BJ (cell line): ENCODE data around the gene CAMK2D. TPM values are rescaled to one million over a fixed set of nuclear protein-coding genes. Genes with fewer than 3 reads are reported as not detected.

Source experiments
- CTCF ChIA-PET: fragments of 350-600 bp; formaldehyde crosslinking; extraction: SDS; loops from one replicate; lab custom pipeline; 2021; ENCODE audit warnings: antibody characterized with exemption, inconsistent platforms; lab: Yijun Ruan, JAX
- POLR2A ChIA-PET: fragments of 300-600 bp; sonication (Branson Sonifier 250); formaldehyde crosslinking; extraction: SDS; loops from one replicate; lab custom pipeline; 2021; ENCODE audit warnings: antibody characterized with exemption; lab: Charles Lee
- DNase-seq: peaks from one replicate; pipeline ENCODE4 v3.0.0-alpha.2; 2011; ENCODE audit warnings: low read depth
- H3K27me3 ChIP-seq: 2 replicates; pipeline ENCODE4 v1.6.0; 2011; ENCODE audit warnings: low read length; ENCODE audit not compliant: control insufficient read depth, insufficient read depth
- H3K36me3 ChIP-seq: 2 replicates; pipeline ENCODE4 v1.5.1; 2011; ENCODE audit warnings: low read length; ENCODE audit not compliant: control insufficient read depth, insufficient read depth
- H3K4me3 ChIP-seq: 2 replicates; pipeline ENCODE4 v1.5.1; 2011; ENCODE audit warnings: low read depth, mild to moderate bottlenecking, control low read depth, low read length
- CTCF ChIP-seq: IDR thresholded peaks from 2 replicates; pipeline ENCODE4 v1.5.1; 2011; ENCODE audit warnings: low read depth, mild to moderate bottlenecking, control low read depth, inconsistent platforms, low read length, moderate library complexity; ENCODE audit not compliant: insufficient read depth
- polyA plus RNA-seq: library from polyadenylated mRNA; depleted of rRNA; stranded (reverse); fragments of >200 nt; gene quantifications from 2 replicates; pipeline ENCODE4 v1.2.3, GENCODE V29; 2011

CAMK2D gene
- polyA plus RNA-seq, 1 experiment = 41.8 TPM

DNA sequence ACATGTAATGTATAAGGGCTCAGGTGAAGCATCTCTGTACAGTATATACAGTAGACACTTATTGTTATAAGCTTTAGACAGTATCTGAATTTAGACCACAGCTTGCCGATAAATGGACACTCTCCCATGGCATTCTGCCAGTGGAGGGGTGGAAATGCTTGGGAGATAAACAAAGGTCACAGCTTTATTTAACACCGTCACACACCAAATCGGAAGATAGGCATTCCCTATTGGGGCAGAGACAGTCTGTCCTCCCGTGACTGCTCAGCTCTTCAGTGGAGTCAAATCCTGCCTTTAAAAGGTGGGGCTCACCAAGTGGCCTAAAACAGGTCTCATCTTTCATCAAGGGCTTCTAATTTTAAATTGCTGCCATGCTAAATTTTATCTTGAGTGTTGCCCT lies 178.8 kb downstream of the CAMK2D start:
- no peak overlapping the region for H3K4me3 ChIP-seq
- no peaks in the 10 kb centered on the region for H3K27me3 ChIP-seq
- H3K36me3 ChIP-seq = no peaks in the 10 kb centered on the region
- DNase-seq = no peak
- no peak for TF ChIP-seq CTCF
- ChIA-PET POLR2A (no interaction called here), CTCF (interaction anchor here (1.5 kb wide), 1 partner anchor 14 kb away, joined by 3 read pairs; no protein-coding TSS in a partner anchor)

- Histone ChIP-seq H3K27me3 (no peaks in the 10 kb centered on the region), H3K4me3 (no peak overlapping the region), H3K36me3 (no peaks in the 10 kb centered on the region)
- CTCF ChIA-PET = interaction anchor here (0.6 to 1.9 kb wide), 2 partner anchors 12 to 121 kb away, joined by 3 to 4 read pairs; no protein-coding TSS in a partner anchor
- TF ChIP-seq CTCF = no peak
- DNase-seq = no peak
- POLR2A ChIA-PET = no interaction called here
These were observed 182.2 kb downstream of the CAMK2D start for GRCh38 chr4:113579360-113579759.

GRCh38 chr4:113576947-113577678 lies 184.4 kb downstream of the CAMK2D start:
- Histone ChIP-seq H3K27me3 (no peaks in the 10 kb centered on the region), H3K36me3 (no peaks in the 10 kb centered on the region), H3K4me3 (no peak overlapping the region)
- POLR2A ChIA-PET = interaction anchor here (0.6 kb wide), 1 partner anchor 20 kb away, joined by 3 read pairs; no protein-coding TSS in a partner anchor
- no peak for TF ChIP-seq CTCF
- CTCF ChIA-PET = interaction anchor here (1.6 kb wide), 1 partner anchor 30 kb away, joined by 4 read pairs; no protein-coding TSS in a partner anchor
- DNase-seq = no peak

GRCh38 chr4:113575401-113575800 lies 186.1 kb downstream of the CAMK2D start:
- POLR2A ChIA-PET = interaction anchor here (0.6 kb wide), 1 partner anchor 187 kb away, joined by 3 read pairs; no protein-coding TSS in a partner anchor
- Histone ChIP-seq H3K4me3 (no peak overlapping the region), H3K27me3 (no peaks in the 10 kb centered on the region), H3K36me3 (no peaks in the 10 kb centered on the region)
- no peak for DNase-seq
- CTCF ChIA-PET = interaction anchor here (1.3 kb wide), 1 partner anchor 17 kb away, joined by 4 read pairs; no protein-coding TSS in a partner anchor
- no peak for TF ChIP-seq CTCF

DNA sequence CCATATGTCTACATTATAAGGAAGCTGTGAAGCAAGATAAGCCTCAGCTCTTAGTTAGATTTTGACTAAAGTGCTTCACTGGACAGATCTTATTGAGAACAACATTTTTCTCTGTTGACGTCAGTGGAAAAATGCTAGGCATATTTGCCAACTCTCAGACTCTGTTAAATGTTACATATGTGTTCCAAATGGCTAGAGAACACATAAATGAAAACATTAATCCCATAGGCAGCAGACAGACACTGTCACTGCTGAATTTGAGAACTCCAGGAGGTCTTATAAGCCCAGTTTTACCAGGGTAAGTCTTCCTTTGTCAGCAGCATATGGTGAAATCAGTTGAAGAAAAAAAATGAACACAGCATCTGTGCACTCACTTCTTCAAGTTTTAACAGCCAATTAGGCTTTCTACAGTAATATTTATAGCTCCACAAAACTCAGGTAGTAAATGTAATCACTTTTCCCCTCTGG lies 186.9 kb downstream of the CAMK2D start:
- DNase-seq = no peak
- Histone ChIP-seq H3K36me3 (no peaks in the 10 kb centered on the region), H3K4me3 (no peak overlapping the region), H3K27me3 (no peaks in the 10 kb centered on the region)
- no peak for TF ChIP-seq CTCF
- POLR2A ChIA-PET = interaction anchor here (0.6 kb wide), 1 partner anchor 175 kb away, joined by 4 read pairs; no protein-coding TSS in a partner anchor
- CTCF ChIA-PET = interaction anchor here (1.3 kb wide), 1 partner anchor 17 kb away, joined by 4 read pairs; no protein-coding TSS in a partner anchor
